ENCODE measurements around the gene INCENP. TPM values are rescaled to one million over a fixed set of nuclear protein-coding genes. Genes with fewer than 3 reads are reported as not detected.

INCENP gene
- total RNA-seq, 1 experiment from 2014 or later: 56.2 TPM

DNA sequence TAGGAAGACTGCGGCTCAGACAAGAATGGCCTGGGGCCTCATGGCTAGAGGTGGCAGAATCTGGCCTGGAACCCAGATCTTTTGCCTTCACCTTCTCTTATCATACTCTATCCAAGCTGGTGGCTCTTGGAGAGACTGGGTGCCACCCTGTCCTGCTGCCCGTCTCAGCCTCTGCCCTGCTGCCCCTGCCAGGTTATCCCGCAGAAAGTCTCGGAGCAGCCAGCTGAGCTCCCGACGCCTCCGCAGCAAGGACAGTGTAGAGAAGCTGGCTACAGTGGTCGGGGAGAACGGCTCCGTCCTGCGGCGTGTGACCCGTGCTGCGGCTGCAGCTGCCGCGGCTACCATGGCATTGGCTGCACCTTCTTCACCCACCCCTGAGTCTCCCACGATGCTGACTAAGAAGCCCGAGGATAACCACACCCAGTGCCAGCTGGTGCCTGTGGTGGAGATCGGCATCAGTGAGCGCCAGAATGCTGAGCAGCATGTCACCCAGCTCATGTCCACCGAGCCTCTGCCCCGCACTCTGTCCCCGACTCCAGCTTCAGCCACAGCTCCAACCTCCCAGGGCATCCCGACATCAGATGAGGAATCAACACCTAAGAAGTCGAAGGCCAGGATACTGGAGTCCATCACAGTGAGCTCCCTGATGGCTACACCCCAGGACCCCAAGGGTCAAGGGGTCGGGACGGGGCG lies 5.9 kb downstream of the INCENP start:
- Mint-ChIP-seq H3K4me3 (ENCODE audit: unreplicated experiment) (no peak overlapping the region), H3K9me3 (ENCODE audit: unreplicated experiment) (no peaks in the 10 kb centered on the region), H3K36me3 (ENCODE audit: insufficient read depth, unreplicated experiment) (peaks cover 22% of the 10 kb centered on the region), H3K27ac (ENCODE audit: low read depth, unreplicated experiment) (no peak overlapping the region), H3K4me1 (ENCODE audit: insufficient read depth, unreplicated experiment) (peaks cover 31% of the 10 kb centered on the region), H3K27me3 (ENCODE audit: insufficient read depth, unreplicated experiment) (no peaks in the 10 kb centered on the region)
- DNase-seq (ENCODE audit: unreplicated experiment): no peak
- intact Hi-C loops (cut with micrococcal nuclease): no loop called here
- BruUV-seq (replicated peaks): no TSS peak
- POLR2A ChIA-PET: interaction anchor here (0.7 kb wide), 1 partner anchor 625 kb away, joined by 3 read pairs; no protein-coding TSS in a partner anchor
- CTCF ChIA-PET: interaction anchor here (0.9 to 3.8 kb wide), 4 partner anchors 22 to 332 kb away, joined by 5 to 22 read pairs (median 5); no protein-coding TSS in a partner anchor
- TF ChIP-seq, protein P1, sequence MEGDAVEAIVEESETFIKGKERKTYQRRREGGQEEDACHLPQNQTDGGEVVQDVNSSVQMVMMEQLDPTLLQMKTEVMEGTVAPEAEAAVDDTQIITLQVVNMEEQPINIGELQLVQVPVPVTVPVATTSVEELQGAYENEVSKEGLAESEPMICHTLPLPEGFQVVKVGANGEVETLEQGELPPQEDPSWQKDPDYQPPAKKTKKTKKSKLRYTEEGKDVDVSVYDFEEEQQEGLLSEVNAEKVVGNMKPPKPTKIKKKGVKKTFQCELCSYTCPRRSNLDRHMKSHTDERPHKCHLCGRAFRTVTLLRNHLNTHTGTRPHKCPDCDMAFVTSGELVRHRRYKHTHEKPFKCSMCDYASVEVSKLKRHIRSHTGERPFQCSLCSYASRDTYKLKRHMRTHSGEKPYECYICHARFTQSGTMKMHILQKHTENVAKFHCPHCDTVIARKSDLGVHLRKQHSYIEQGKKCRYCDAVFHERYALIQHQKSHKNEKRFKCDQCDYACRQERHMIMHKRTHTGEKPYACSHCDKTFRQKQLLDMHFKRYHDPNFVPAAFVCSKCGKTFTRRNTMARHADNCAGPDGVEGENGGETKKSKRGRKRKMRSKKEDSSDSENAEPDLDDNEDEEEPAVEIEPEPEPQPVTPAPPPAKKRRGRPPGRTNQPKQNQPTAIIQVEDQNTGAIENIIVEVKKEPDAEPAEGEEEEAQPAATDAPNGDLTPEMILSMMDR (IDR thresholded peaks at IDR 0.05; ENCODE audit: unreplicated experiment): no peak

DNA sequence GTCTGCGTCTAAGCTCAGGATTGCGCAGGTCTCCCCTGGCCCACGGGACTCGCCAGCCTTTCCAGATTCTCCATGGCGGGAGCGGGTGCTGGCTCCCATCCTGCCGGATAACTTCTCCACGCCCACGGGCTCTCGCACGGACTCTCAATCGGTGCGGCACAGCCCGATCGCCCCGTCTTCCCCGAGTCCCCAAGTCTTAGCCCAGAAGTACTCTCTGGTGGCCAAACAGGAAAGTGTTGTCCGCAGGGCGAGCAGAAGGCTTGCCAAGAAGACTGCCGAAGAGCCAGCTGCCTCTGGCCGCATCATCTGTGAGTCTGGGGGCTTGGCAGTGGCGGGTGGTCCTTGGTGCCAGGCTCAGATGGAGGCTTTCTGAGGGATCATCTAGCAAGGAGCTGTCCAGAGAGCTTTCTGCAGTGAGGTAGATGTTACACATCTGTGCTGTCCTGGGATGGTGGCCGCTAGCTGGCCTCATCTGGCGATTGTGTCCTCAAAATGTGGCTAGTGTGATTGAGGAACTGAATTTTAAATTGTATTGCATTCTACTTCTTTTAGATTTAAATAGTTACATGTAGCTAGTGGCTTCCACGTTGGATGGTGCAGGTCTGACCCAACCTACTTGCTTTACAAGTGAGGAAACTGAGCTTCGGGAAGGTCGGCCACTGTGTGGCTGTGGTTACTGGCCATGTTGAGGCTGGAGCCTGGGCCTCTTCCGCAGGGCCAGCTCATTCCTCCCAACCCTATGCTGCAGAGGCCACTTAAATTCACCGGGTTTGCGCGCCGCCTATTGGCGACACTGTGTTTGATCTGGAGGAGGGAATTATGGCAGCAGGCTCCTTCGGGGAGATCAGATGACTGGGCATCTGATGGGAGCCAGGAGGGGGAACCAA lies 6.7 kb downstream of the INCENP start:
- ChIA-PET CTCF (interaction anchor here (0.6 to 3.8 kb wide), 5 partner anchors 23 to 695 kb away, joined by 4 to 22 read pairs (median 5); no protein-coding TSS in a partner anchor), POLR2A (interaction anchor here (3.6 kb wide), 1 partner anchor 7 kb away, joined by 13 read pairs; the partner anchor contains the start of gene INCENP)
- TF ChIP-seq, protein P1 (IDR thresholded peaks at IDR 0.05; ENCODE audit: unreplicated experiment): no peak
- Mint-ChIP-seq H3K36me3 (ENCODE audit: insufficient read depth, unreplicated experiment) (peaks cover 22% of the 10 kb centered on the region), H3K4me1 (ENCODE audit: insufficient read depth, unreplicated experiment) (peaks cover 23% of the 10 kb centered on the region), H3K27ac (ENCODE audit: low read depth, unreplicated experiment) (no peak overlapping the region), H3K27me3 (ENCODE audit: insufficient read depth, unreplicated experiment) (no peaks in the 10 kb centered on the region), H3K9me3 (ENCODE audit: unreplicated experiment) (no peaks in the 10 kb centered on the region), H3K4me3 (ENCODE audit: unreplicated experiment) (no peak overlapping the region)
- intact Hi-C loops (cut with micrococcal nuclease): no loop called here
- DNase-seq (ENCODE audit: unreplicated experiment): no peak
- no TSS peak for BruUV-seq (replicated peaks)

DNA sequence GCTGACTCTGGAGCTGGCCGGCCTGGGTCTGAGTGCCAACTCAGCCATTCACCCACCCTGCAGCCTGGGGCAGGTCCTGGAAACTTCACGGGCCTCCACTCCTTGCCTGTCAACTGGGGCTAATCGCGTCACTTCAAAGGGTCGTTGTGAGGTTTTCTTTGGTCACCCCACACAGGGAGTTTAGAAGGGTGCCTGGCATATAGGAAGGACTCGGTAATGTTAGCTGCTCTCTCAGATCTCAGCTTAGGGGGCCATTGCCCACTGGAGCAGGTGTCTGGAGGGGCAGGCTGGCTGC lies 7.3 kb downstream of the INCENP start:
- H3K4me1 Mint-ChIP-seq (ENCODE audit: insufficient read depth, unreplicated experiment): peaks cover 20% of the 10 kb centered on the region
- H3K36me3 Mint-ChIP-seq (ENCODE audit: insufficient read depth, unreplicated experiment): peaks cover 22% of the 10 kb centered on the region
- intact Hi-C loops (cut with micrococcal nuclease): no loop called here
- no peak overlapping the region for H3K4me3 Mint-ChIP-seq (ENCODE audit: unreplicated experiment)
- peak overlapping the region; percentile 56 for H3K27ac Mint-ChIP-seq (ENCODE audit: low read depth, unreplicated experiment)
- no peaks in the 10 kb centered on the region for H3K27me3 Mint-ChIP-seq (ENCODE audit: insufficient read depth, unreplicated experiment)
- TF ChIP-seq, protein P1 (IDR thresholded peaks at IDR 0.05; ENCODE audit: unreplicated experiment): no peak
- DNase-seq (ENCODE audit: unreplicated experiment): no peak
- CTCF ChIA-PET: interaction anchor here (0.6 to 3.8 kb wide), 4 partner anchors 23 to 696 kb away, joined by 4 to 22 read pairs (median 5); no protein-coding TSS in a partner anchor
- no peaks in the 10 kb centered on the region for H3K9me3 Mint-ChIP-seq (ENCODE audit: unreplicated experiment)
- no TSS peak for BruUV-seq (replicated peaks)
- POLR2A ChIA-PET: interaction anchor here (3.6 kb wide), 1 partner anchor 7 kb away, joined by 13 read pairs; the partner anchor contains the start of gene INCENP

DNA sequence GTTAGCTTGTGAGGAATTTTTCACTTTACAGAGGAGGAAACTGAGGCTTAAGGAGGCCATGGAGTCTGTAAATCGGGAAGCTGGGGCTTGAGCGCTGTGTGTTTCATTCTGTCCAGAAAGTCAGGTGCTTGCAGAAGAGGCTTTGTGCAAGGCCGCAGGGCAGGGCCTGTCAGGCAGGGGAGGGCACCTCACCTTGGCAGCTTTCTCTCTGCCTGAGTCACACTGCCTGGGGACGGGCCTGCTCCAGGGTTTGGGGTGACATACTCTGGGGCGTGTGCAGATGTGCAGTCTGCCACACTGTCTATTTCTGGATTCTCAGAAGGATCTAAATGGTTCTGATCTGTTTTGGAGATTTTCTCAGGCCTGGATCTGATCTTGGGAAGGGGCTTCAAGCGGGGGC lies 8.4 kb downstream of the INCENP start:
- DNase-seq (ENCODE audit: unreplicated experiment): peak; percentile 70
- Mint-ChIP-seq H3K9me3 (ENCODE audit: unreplicated experiment) (no peaks in the 10 kb centered on the region), H3K27me3 (ENCODE audit: insufficient read depth, unreplicated experiment) (no peaks in the 10 kb centered on the region), H3K4me1 (ENCODE audit: insufficient read depth, unreplicated experiment) (peaks cover 20% of the 10 kb centered on the region), H3K4me3 (ENCODE audit: unreplicated experiment) (peak overlapping the region; percentile 12), H3K27ac (ENCODE audit: low read depth, unreplicated experiment) (peak overlapping the region; percentile 56), H3K36me3 (ENCODE audit: insufficient read depth, unreplicated experiment) (peaks cover 22% of the 10 kb centered on the region)
- TF ChIP-seq, protein P1 (IDR thresholded peaks at IDR 0.05; ENCODE audit: unreplicated experiment): no peak
- ChIA-PET CTCF (interaction anchor here (0.7 to 3.8 kb wide), 2 partner anchors 22 to 24 kb away, joined by 3 to 22 read pairs; no protein-coding TSS in a partner anchor), POLR2A (interaction anchor here (0.5 to 3.6 kb wide), 6 partner anchors 8 to 702 kb away, joined by 3 to 13 read pairs (median 3); partner anchors contain the start of genes CPSF7, INCENP and SDHAF2)
- intact Hi-C loops (cut with micrococcal nuclease): no loop called here
- no TSS peak for BruUV-seq (replicated peaks)

Measured in MCF 10A (cell line).